ENCODE results near the gene LRRC8D.

DNA sequence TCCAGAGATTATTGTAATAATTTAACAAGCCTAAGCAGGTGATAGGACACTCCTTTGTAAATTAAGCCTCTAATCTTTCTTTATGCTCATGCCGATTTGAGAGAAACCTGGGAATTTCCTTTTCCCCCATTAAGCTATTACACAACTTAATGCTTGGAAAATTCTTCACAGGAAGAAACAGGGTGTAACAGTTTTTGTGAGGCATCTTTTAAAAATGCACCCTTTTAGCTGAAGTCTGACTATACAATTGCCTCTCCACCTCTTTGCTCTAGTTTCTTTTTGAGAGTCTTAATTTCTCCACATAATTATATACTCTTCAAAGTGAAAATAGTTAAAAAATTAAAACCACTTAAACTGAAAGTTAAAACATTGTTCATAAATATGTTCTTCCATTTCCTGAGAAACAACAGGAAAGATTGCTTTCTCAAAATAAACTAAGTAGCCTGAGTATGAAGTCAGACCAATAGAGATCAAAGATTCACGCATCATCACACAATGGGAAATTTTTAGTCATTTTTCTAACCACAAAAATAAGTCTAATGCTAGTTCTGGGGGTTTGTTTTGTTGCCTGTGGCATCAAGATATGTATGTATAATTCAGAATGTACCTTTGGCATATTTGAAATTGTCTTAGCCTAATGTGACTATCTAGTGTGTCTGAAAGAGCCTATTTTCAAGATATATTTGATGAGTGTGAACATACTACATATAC lies 34.7 kb downstream of the LRRC8D start:
- TF ChIP-seq, protein P1, sequence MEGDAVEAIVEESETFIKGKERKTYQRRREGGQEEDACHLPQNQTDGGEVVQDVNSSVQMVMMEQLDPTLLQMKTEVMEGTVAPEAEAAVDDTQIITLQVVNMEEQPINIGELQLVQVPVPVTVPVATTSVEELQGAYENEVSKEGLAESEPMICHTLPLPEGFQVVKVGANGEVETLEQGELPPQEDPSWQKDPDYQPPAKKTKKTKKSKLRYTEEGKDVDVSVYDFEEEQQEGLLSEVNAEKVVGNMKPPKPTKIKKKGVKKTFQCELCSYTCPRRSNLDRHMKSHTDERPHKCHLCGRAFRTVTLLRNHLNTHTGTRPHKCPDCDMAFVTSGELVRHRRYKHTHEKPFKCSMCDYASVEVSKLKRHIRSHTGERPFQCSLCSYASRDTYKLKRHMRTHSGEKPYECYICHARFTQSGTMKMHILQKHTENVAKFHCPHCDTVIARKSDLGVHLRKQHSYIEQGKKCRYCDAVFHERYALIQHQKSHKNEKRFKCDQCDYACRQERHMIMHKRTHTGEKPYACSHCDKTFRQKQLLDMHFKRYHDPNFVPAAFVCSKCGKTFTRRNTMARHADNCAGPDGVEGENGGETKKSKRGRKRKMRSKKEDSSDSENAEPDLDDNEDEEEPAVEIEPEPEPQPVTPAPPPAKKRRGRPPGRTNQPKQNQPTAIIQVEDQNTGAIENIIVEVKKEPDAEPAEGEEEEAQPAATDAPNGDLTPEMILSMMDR (IDR thresholded peaks at IDR 0.05): no peak
- TF ChIP-seq POLR2A (IDR thresholded peaks at IDR 0.05): no peak
